Muscle layer of duodenum (tissue), 2 donors: ENCODE data around the gene USP10.
"Not testable (repeated sequence)": the region's sequence is repeated elsewhere in the genome, so short reads cannot be mapped to it uniquely, and the experiment has no call there.

ENCODE experiments used
- H3K27ac ChIP-seq: one replicate; pipeline ENCODE4 v1.7.0; 2013; ENCODE audit warnings: mild to moderate bottlenecking, low read length
- H3K27me3 ChIP-seq: one replicate; pipeline ENCODE4 v1.7.0; 2013; ENCODE audit warnings: low read depth, mild to moderate bottlenecking, control low read depth, low read length
- H3K36me3 ChIP-seq, 2 donors: one replicate each; pipeline ENCODE4 v1.7.0; 2013; ENCODE audit warnings: low read length in 2 of 2, control low read depth in 1 of 2, mild to moderate bottlenecking in 1 of 2; ENCODE audit not compliant: insufficient read depth in 2 of 2, control insufficient read depth in 1 of 2
- H3K4me1 ChIP-seq, 2 donors: one replicate each; pipeline ENCODE4 v1.7.0; 2013; ENCODE audit warnings: low read length in 2 of 2, mild to moderate bottlenecking in 2 of 2, control low read depth in 1 of 2, moderate library complexity in 1 of 2; ENCODE audit not compliant: insufficient read depth in 2 of 2, control insufficient read depth in 1 of 2
- H3K4me3 ChIP-seq, 2 donors: one replicate each; pipeline ENCODE4 v1.7.0; 2013; ENCODE audit warnings: low read length in 2 of 2, low read depth in 1 of 2, mild to moderate bottlenecking in 1 of 2
- H3K9me3 ChIP-seq, 2 donors: one replicate each; pipeline ENCODE4 v1.7.0; 2013; ENCODE audit warnings: low read length in 2 of 2, control low read depth in 1 of 2, mild to moderate bottlenecking in 1 of 2; ENCODE audit not compliant: control insufficient read depth in 1 of 2
- donor health status: healthy.

Gene USP10

DNA sequence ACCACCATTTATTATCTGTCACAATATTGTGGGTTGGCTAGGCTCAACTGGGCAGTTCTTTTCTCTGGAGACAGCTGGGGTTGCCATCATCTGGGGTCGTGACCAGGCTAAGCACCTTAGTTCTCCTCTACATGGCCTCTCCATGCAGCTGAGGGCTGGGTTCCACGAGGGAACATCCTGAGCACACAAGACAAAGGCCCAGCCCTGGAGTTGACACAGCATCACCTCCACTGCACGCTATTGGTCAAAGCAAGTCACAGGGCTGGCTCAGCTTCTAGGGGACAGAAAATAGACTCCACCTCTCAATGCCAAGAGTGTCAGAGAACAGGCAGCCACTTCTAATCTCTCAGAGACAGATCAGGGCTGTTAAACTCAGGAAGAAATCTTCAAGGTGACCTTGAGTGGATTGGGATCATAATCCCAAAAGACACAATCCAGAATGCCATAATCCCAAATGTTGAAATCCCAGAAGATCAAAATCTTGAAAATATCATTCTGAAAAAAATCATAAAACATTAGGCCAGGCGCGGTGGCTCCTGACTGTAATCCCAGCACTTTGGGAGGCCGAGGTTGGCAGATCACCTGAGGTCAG lies 13.0 kb upstream of the USP10 start:
- Histone ChIP-seq H3K4me1 (no peaks in the 10 kb centered on the region), H3K4me3 (no peak overlapping the region), H3K9me3 (no peaks in the 10 kb centered on the region), H3K27ac (no peak overlapping the region), H3K27me3 (no peaks in the 10 kb centered on the region), H3K36me3 (no peaks in the 10 kb centered on the region)

DNA sequence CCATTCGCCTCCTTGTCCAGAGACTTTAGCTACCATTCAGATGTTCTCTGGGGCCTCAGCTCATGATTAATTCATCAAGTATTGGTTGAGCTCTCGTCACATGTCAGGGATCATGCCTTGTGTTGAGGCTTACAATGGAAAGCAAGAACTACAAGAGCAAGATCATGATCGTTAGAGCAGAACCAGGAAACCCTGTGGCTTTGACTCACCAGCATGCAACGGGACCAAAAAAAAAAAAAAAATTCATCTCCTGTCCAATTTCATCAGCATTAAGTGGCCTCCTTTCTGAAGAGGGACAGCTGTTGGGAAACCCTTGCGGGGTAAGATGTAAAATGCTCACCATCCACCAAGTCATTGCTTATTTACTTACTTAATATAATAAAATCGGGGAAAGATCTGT lies 12.1 kb upstream of the USP10 start:
- Histone ChIP-seq H3K4me3 (no peak overlapping the region), H3K36me3 (no peaks in the 10 kb centered on the region), H3K27me3 (no peaks in the 10 kb centered on the region), H3K4me1 (no peaks in the 10 kb centered on the region), H3K9me3 (no peaks in the 10 kb centered on the region), H3K27ac (no peak overlapping the region)

DNA sequence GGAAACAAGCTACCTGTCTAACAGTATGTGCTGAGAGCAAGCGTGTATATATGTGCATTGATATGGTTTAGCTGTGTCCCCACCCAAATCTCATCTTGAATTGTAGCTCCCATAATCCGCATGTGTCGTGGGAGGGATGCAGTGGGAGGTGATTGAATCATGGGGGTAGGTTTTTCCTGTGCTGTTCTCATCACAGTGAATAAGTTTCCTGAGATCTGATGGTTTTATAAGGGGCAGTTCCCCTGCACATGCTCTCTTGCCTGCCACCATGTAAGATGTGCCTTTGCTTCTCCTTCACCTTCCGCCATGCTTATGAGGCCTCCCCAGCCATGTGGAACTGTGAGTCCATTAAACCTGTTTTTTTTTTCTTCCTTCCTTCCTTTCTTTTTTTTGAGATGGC lies 11.6 kb upstream of the USP10 start:
- H3K27me3 ChIP-seq, H3K4me1 ChIP-seq, H3K36me3 ChIP-seq, H3K4me3 ChIP-seq, H3K9me3 ChIP-seq, H3K27ac ChIP-seq: not testable (repeated sequence)

GRCh38 chr16:84689111-84689510 lies 10.7 kb upstream of the USP10 start:
- no peak overlapping the region for H3K27ac ChIP-seq
- no peaks in the 10 kb centered on the region for H3K36me3 ChIP-seq
- H3K9me3 ChIP-seq, result no peaks in the 10 kb centered on the region
- H3K4me3 ChIP-seq, result no peak overlapping the region
- H3K4me1 ChIP-seq, result no peaks in the 10 kb centered on the region
- no peaks in the 10 kb centered on the region for H3K27me3 ChIP-seq

DNA sequence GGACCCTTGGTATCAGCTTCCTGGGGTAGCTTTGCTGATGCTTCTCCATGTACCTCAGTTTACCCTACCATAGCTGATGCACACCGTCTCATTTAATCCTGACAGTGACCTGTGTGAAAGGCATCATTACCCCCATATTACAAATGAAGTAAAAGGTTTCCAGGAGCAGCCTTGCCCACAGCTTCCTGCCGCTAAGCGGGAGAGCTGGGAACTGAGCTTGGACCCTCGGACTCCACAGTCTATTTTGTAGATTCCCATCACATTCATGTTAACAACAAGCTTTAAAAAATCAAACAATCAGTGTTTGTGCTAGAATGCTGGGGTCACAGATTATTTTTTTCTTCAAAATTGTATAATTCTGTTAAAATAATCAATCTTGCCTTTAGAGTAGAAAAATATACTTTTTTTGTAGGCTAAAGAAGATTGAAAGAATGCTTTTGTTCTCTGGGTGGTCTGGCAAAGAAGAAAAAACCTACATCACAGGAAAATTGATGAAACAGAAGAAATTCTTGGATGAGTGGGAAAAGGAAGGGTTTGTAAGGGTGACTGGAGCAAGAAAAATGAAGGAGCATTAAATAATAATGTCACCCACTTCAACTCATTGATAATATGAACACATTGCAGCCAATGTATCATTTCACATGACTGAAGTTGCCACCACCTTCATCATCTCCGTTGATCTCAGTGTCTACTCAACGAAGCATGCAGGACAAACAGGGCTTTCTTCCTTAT lies 9.5 kb upstream of the USP10 start:
- no peak overlapping the region for H3K4me3 ChIP-seq
- H3K27me3 ChIP-seq, result no peaks in the 10 kb centered on the region
- no peaks in the 10 kb centered on the region for H3K9me3 ChIP-seq
- H3K4me1 ChIP-seq, result no peaks in the 10 kb centered on the region
- H3K27ac ChIP-seq, result no peak overlapping the region
- H3K36me3 ChIP-seq, result no peaks in the 10 kb centered on the region

DNA sequence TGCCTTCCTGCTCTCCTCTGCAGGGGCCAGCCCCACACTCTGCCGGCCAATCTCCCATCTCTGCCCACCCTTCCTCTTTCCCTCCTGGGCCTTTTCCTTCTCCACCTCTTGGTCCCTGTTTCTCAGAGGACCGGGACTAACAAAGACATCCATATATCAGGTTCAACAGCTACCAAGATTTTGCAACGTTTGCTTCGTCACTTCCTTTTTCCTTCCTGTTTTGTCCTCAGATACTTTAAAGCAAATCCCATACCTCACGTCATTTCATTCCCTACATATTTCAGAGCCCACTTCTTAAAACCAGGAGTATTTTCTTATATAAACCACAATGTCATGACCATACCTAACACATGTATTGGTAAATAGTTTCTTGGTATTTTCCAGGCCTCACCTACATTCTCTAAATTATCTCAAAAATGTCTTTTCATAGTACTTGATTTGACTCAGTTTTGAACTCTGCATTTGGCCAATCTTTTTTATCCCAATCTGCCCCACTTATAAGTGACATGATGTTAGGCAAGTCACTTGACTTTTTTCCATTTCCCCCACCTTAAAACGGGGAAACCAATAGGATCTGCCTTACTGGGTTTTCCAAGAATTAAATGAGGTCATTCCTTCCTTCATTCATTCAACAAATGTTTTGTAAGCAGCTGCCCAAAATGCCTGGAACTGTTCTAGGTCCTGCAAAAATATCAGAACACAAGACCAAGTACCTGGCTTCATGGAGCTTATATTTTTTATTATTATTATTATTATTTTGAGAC lies 7.2 kb upstream of the USP10 start:
- H3K27ac ChIP-seq, result no peak overlapping the region
- H3K4me3 ChIP-seq, result no peak overlapping the region
- H3K36me3 ChIP-seq, result no peaks in the 10 kb centered on the region
- no peaks in the 10 kb centered on the region for H3K27me3 ChIP-seq
- no peaks in the 10 kb centered on the region for H3K4me1 ChIP-seq
- H3K9me3 ChIP-seq, result no peaks in the 10 kb centered on the region

DNA sequence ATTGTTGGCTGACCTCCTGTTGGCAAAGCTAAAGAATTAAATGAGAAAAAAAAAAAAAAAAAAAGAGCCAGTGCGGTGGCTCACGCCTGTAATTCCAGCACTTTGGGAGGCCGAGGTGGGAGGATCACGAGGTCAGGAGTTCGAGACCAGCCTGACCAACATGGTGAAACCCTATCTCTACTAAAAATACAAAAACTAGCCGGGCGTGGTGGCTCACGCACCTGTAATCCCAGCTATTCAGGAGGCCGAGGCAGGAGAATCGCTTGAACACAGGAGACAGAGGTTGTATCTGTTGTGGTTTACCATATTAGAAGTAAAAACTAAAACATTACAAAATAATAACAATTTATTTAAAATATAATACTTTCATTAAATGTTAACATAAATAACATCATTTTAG lies 5.9 kb upstream of the USP10 start:
- not testable (repeated sequence) for H3K4me3 ChIP-seq, H3K4me1 ChIP-seq, H3K27me3 ChIP-seq, H3K36me3 ChIP-seq, H3K9me3 ChIP-seq, H3K27ac ChIP-seq

DNA sequence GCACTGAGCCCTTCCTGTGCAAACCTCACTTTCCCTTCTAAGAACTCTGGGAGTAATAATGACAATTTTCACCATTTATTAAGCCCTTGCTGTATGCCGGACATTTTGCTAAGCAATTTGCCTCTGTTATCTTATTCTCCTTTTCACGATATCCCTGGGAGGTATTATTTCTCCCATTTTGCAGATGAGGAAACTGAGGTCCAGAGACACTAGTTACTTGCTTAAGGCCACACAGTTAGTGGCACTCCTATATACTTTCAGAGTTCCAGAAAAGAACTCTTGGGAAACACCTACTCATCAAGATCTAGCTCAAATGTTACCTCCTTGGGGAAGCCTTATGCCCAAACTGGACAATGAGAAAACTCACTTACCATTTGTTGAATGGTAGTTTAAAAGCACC lies 4.8 kb upstream of the USP10 start:
- no peak overlapping the region for H3K4me3 ChIP-seq
- H3K27ac ChIP-seq, result no peak overlapping the region
- H3K9me3 ChIP-seq, result no peaks in the 10 kb centered on the region
- no peaks in the 10 kb centered on the region for H3K36me3 ChIP-seq
- H3K27me3 ChIP-seq, result no peaks in the 10 kb centered on the region
- peaks cover 0 to 2% of the 10 kb centered on the region in 2 donors for H3K4me1 ChIP-seq

- Histone ChIP-seq H3K4me3 (peak overlapping the region; percentile 66 to 95), H3K4me1 (peaks cover 8 to 9% of the 10 kb centered on the region in 2 donors), H3K27me3 (no peaks in the 10 kb centered on the region), H3K9me3 (no peaks in the 10 kb centered on the region), H3K36me3 (no peaks in the 10 kb centered on the region), H3K27ac (no peak overlapping the region)
These were observed 571 bp upstream of the USP10 start for GRCh38 chr16:84699147-84699711.

DNA sequence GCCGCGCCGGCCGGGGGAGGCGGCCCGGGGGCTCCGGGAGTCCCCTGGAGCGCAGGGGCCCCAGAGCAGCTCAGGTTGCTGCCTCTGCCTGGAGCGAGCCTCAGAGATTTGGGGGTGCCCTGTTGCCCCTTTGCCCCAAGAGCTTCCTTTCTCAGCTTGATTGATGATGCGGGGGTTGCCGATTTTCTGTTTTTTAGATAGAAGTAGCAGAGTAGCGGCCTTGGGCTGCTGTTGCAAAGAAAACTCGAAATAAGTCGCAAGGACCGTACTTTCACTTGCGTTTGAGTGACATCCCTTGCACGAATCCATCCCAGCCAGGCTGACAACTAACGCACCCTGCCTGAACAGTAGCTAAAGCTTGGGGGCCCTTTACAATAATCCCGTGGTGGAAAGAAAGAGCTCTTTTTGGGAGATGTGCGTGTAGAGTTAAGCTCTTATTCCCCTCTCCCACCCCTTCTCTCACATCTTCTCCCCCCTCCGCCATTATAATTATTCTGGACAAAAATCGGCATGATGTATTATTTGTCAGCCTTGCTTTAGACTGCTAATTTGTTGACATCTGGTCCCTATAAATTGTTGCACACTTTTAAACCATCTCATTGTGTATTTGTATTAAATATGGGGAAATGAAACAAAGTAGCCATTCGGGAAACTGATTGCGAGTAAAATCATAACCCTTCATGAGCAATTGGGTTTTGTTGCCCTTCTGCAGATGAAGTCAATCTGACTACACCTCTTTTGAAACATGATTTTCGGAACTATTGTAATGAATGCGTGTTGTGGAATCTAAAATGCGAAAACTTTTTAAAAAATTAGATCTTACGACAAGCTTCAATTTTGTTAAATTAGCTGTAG lies 873 bp downstream of the USP10 start:
- Histone ChIP-seq H3K36me3 (no peaks in the 10 kb centered on the region), H3K9me3 (no peaks in the 10 kb centered on the region), H3K4me3 (peak overlapping the region; percentile 95 to 97), H3K27ac (peak overlapping the region; percentile 77), H3K4me1 (peaks cover 8 to 16% of the 10 kb centered on the region in 2 donors), H3K27me3 (no peaks in the 10 kb centered on the region)

DNA sequence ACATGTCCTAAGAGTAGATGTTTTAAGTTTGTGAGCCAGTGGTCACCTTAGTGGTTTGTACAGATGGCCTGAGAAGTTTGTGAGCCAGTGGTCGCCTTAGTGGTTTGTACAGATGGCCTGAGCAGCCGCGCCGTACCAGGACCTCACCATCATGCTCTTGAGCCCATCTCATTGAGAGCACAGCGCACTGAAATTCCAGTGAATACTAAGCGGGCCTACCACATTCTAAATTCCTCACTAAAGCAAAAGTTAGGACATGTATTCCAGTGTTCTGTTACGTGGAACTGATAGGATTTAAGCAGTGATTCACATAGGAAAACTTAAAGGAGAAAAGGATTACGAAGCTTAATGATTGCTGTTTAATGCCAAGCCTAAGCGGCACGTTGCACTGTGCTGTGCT lies 3.9 kb downstream of the USP10 start:
- no peak overlapping the region for H3K4me3 ChIP-seq
- no peak overlapping the region for H3K27ac ChIP-seq
- peaks cover 8 to 16% of the 10 kb centered on the region in 2 donors for H3K4me1 ChIP-seq
- H3K9me3 ChIP-seq, result no peaks in the 10 kb centered on the region
- H3K36me3 ChIP-seq, result no peaks in the 10 kb centered on the region
- no peaks in the 10 kb centered on the region for H3K27me3 ChIP-seq
